ENCODE results near the gene NUP54.

Gene NUP54

DNA sequence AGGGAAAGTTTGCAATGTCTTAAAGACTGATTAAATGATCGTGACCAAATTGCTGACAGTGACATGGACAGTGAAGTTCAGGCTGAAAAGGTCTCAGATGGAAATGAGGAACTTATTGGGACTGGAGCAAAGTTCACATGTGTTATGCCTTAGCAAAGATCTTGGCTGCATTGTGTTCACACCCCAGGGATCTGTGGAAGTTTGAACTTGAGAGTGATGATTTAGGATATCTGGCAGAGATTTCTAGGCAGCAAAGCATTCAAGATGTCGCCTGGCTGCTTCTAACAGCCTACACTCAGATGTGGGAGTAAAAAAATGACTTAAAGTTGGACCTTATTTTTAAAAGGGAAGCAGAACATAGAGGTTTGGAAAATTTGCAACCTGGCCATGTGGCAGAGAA, 44.0 kb upstream of the NUP54 start:
- ChIA-PET CTCF (no interaction called here), POLR2A (no interaction called here)
- DNase-seq (ENCODE audit: extremely low spot score) = no peak
- TF ChIP-seq L3MBTL2 (conservative IDR thresholded peaks at IDR 0.05) = no peak
- TF ChIP-seq CTBP1 (IDR thresholded peaks at IDR 0.05; ENCODE audit: borderline replicate concordance) = no peak
- TF ChIP-seq ZNF384 (IDR thresholded peaks at IDR 0.05) = no peak
- no peak for TF ChIP-seq FOXK2 (IDR thresholded peaks at IDR 0.05)

DNA sequence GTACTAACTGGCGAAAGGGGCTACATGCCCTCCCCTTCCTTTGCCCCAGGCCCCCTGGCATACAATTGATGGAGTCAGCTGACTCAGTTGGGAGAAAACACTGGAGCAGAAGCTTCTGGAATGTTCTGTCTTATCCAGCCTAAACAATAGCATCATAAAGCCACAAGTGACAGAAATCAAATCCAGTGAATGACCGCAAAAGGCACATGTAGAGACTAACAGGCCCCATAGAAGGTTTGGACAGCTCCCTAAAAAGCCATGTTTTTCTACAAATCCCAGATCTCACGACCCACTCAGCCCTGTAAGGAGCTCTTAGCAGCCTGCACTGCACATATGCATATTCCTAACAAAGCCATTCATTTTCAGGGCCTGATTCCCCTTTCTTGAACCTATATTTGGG, 40.4 kb upstream of the NUP54 start:
- ChIA-PET CTCF (interaction anchor here (0.8 kb wide), 1 partner anchor 8 kb away, joined by 3 read pairs; no protein-coding TSS in a partner anchor), POLR2A (no interaction called here)
- TF ChIP-seq BHLHE40 (IDR thresholded peaks at IDR 0.05; ENCODE audit: borderline replicate concordance) (no peak), ELF4 (IDR thresholded peaks at IDR 0.05) (no peak)
- DNase-seq (ENCODE audit: extremely low spot score) = no peak

DNA sequence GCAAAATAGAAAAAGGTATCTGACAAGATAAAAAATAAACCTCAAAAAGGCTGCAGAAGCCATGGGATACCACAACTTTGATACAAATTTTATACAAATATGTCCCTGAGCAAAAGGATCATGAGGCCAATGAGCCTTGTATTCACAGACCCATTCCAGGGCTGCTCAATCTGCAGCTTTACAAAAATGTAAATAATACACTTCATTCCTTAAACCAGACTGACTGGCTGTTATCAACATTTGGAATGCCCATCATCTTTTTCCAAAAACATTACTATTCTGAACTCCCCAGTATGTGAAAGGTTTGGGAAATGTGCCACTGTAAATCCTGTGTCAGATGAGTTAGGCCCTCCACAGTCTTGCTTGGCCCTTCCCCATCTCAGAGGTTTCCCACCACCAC, 40.0 kb upstream of the NUP54 start:
- no peak for DNase-seq (ENCODE audit: extremely low spot score)
- ChIA-PET POLR2A (no interaction called here), CTCF (interaction anchor here (0.8 kb wide), 1 partner anchor 8 kb away, joined by 3 read pairs; no protein-coding TSS in a partner anchor)
- TF ChIP-seq HDGF (IDR thresholded peaks at IDR 0.05; ENCODE audit: borderline replicate concordance) = no peak
- TF ChIP-seq, protein P1, sequence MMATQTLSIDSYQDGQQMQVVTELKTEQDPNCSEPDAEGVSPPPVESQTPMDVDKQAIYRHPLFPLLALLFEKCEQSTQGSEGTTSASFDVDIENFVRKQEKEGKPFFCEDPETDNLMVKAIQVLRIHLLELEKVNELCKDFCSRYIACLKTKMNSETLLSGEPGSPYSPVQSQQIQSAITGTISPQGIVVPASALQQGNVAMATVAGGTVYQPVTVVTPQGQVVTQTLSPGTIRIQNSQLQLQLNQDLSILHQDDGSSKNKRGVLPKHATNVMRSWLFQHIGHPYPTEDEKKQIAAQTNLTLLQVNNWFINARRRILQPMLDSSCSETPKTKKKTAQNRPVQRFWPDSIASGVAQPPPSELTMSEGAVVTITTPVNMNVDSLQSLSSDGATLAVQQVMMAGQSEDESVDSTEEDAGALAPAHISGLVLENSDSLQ (IDR thresholded peaks at IDR 0.05) = no peak
- no peak for TF ChIP-seq FOXA1 (IDR thresholded peaks at IDR 0.05)
- no peak for TF ChIP-seq BHLHE40 (IDR thresholded peaks at IDR 0.05; ENCODE audit: borderline replicate concordance)
- no peak for TF ChIP-seq ZNF384 (IDR thresholded peaks at IDR 0.05)
- TF ChIP-seq LEF1 (IDR thresholded peaks at IDR 0.05; ENCODE audit: borderline replicate concordance) = no peak
- TF ChIP-seq NFRKB (IDR thresholded peaks at IDR 0.05) = no peak
- TF ChIP-seq SP1 (IDR thresholded peaks at IDR 0.05) = no peak
- no peak for TF ChIP-seq FOXM1 (IDR thresholded peaks at IDR 0.05; ENCODE audit: borderline replicate concordance)
- TF ChIP-seq L3MBTL2 (conservative IDR thresholded peaks at IDR 0.05) = no peak
- TF ChIP-seq TARDBP (IDR thresholded peaks at IDR 0.05) = no peak
- TF ChIP-seq FOXK2 (IDR thresholded peaks at IDR 0.05) = no peak
- no peak for TF ChIP-seq SUZ12 (IDR thresholded peaks at IDR 0.05)
- no peak for TF ChIP-seq ELF4 (IDR thresholded peaks at IDR 0.05)
- TF ChIP-seq ARNT (IDR thresholded peaks at IDR 0.05) = no peak
- TF ChIP-seq CTBP1 (IDR thresholded peaks at IDR 0.05; ENCODE audit: borderline replicate concordance) = no peak

DNA sequence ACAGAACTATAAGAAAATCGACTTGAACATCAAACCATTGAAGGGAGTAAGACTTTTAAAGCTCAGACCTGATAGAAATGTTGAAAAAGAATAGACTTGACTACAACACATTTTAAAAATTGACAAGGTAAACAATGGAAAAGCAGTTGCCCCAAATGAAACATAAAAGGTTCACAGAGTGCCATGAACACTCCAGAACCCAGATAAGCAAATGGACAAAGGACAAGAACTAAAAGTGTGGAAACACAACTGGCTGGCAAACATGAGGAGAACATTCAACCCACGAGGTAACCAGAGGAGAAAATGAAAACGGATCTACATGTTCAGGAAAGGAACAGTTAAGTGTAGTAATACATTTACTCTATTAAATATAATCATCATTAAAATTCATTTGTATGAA, 39.0 kb upstream of the NUP54 start:
- no peak for TF ChIP-seq FOXM1 (IDR thresholded peaks at IDR 0.05; ENCODE audit: borderline replicate concordance)
- TF ChIP-seq LEF1 (IDR thresholded peaks at IDR 0.05; ENCODE audit: borderline replicate concordance) = no peak
- no peak for DNase-seq (ENCODE audit: extremely low spot score)
- ChIA-PET CTCF (no interaction called here), POLR2A (no interaction called here)

DNA sequence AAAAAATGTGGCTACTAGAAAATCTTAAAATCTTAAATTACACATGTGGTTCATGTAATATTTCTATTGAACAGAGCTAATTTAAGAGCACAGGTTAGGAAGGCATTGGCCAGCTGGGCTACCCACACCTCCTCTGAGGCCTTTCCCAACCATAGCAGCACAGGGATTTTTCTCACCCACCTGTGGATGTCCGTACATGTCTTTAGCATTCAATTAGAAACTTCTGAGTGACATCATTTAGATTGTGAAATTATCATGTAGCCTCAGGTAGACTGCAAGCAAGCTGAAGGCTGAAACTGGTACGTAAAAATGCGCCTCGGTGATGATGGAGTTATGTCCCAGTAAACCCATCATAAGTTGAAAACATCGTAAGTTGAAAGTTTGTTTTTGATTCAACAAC, 34.3 kb upstream of the NUP54 start:
- TF ChIP-seq SP1 (IDR thresholded peaks at IDR 0.05) = no peak
- TF ChIP-seq TARDBP (IDR thresholded peaks at IDR 0.05) = no peak
- ChIA-PET POLR2A (no interaction called here), CTCF (interaction anchor here (3.5 kb wide), 1 partner anchor 195 kb away, joined by 43 read pairs; no protein-coding TSS in a partner anchor)
- no peak for DNase-seq (ENCODE audit: extremely low spot score)

DNA sequence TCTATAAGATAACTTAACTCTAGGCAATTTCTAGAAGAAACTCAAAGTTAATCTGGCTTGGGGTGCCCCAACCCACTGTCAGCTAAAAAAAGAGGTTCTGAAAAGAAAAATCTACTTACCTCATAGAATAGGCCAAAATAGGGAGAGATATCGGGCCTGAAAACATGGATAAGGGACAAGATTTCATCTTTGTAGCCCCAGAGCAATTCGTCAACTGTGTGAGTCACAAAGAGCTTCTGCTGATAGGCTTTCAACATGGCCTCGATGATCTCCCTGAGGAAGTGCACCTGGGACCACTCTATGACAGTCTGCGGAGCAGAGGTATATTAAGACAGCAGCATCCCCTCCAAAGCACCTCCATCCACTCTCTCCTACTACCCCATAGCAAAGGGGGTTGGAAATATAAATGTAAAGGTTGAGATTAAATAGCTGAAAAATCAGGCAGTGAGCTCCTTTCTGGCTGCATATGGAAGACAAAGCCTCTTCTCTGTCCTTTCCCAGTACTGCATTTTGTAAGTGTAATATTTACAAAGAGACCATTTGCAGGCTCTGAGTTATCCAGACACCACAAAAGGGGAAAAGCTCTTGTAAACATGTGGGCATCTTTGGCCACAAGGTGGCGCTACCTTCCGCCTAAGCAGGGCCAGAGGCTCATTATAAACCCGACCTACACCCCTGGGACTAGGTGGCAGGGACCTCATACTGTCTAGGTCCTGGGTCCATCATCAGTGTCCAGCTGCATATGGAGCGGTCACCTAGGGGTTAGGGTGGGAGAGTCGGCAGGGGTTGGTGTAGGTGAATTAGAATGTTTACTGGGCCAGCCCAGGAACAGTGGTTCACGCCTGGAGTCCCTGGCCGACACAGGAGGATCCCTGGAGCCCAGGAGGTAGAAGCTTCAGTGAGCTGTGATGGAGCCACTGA, 31.5 kb upstream of the NUP54 start:
- TF ChIP-seq ARNT (IDR thresholded peaks at IDR 0.05) (no peak), SUZ12 (IDR thresholded peaks at IDR 0.05) (no peak), TARDBP (IDR thresholded peaks at IDR 0.05) (no peak), SP1 (IDR thresholded peaks at IDR 0.05) (no peak), ZNF384 (IDR thresholded peaks at IDR 0.05) (no peak), FOXM1 (IDR thresholded peaks at IDR 0.05; ENCODE audit: borderline replicate concordance) (no peak), FOXK2 (IDR thresholded peaks at IDR 0.05) (0 out of 2 replicates have a peak, but pooled peaks have one; percentile 31)
- ChIA-PET POLR2A (interaction anchor here (1.0 kb wide), 1 partner anchor 126 kb away, joined by 5 read pairs; no protein-coding TSS in a partner anchor), CTCF (interaction anchor here (0.7 to 3.5 kb wide), 20 partner anchors 9 to 685 kb away, joined by 3 to 43 read pairs (median 4); partner anchors contain the start of genes FAM47E, SCARB2 and STBD1)
- peak; percentile 79 for DNase-seq (ENCODE audit: extremely low spot score)

DNA sequence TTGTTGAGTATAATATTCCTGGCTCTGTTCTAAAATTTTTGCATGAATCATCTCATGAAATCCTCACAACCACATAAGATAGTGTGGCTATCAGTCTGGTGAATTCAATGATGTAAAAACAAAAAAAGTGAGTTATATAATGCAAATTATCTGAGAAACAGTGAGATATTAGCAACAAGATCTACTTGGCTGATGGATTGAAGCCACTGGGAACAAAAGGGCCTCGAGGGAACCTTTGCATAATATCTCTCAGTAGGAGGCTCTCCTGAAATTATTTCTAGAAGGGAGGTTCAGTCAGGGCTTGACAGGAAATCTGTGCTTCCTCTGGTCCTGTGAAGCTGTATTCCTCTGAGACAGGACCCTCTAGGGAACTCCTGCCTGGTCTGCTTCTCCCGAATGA, 30.1 kb upstream of the NUP54 start:
- POLR2A ChIA-PET = no interaction called here
- DNase-seq (ENCODE audit: extremely low spot score) = no peak
- CTCF ChIA-PET = interaction anchor here (1.1 to 2.0 kb wide), 3 partner anchors 9 to 200 kb away, joined by 3 to 8 read pairs (median 4); no protein-coding TSS in a partner anchor
- TF ChIP-seq ZNF384 (IDR thresholded peaks at IDR 0.05) (no peak), SUZ12 (IDR thresholded peaks at IDR 0.05) (no peak), LEF1 (IDR thresholded peaks at IDR 0.05; ENCODE audit: borderline replicate concordance) (no peak), HDGF (IDR thresholded peaks at IDR 0.05; ENCODE audit: borderline replicate concordance) (no peak), CTBP1 (IDR thresholded peaks at IDR 0.05; ENCODE audit: borderline replicate concordance) (no peak), TARDBP (IDR thresholded peaks at IDR 0.05) (no peak), FOXM1 (IDR thresholded peaks at IDR 0.05; ENCODE audit: borderline replicate concordance) (no peak), ELF4 (IDR thresholded peaks at IDR 0.05) (no peak), FOXA1 (IDR thresholded peaks at IDR 0.05) (no peak), SP1 (IDR thresholded peaks at IDR 0.05) (no peak)
- TF ChIP-seq, protein P1 (IDR thresholded peaks at IDR 0.05) = no peak
